H1 (cell line): ENCODE data around the gene SBF2. TPM values are rescaled to one million over a fixed set of nuclear protein-coding genes. Genes with fewer than 3 reads are reported as not detected.

Experiments used
- CBX8 ChIP-seq: fragments of 300-800, 300-1000 bp; sonication (generic); IDR thresholded peaks from 2 replicates; pipeline ENCODE4 v1.7.1; 2016; ENCODE audit warnings: low read depth, low read length, borderline replicate concordance
- CEBPB ChIP-seq: IDR thresholded peaks from 2 replicates; pipeline ENCODE4 v1.6.1; 2012; ENCODE audit warnings: low read depth, low read length
- CHD7 ChIP-seq: fragments of 300-600 bp; sonication (generic); IDR thresholded peaks from 2 replicates; pipeline ENCODE4 v1.7.1; 2012; ENCODE audit warnings: low read length, moderate library complexity, mild to moderate bottlenecking, inconsistent platforms; ENCODE audit not compliant: insufficient replicate concordance
- CREB1 ChIP-seq: IDR thresholded peaks from 2 replicates; pipeline ENCODE4 v1.6.1; 2012; ENCODE audit warnings: inconsistent platforms
- EGR1 ChIP-seq: IDR thresholded peaks from 2 replicates; pipeline ENCODE4 v1.6.1; 2011; ENCODE audit warnings: low read depth, low read length, borderline replicate concordance
- PHF8 ChIP-seq: fragments of 200-600 bp; sonication (generic); conservative IDR thresholded peaks from 2 replicates; pipeline ENCODE4 v1.7.1; 2012; ENCODE audit warnings: low read depth, mild to moderate bottlenecking, inconsistent platforms, low read length, moderate library complexity
- RFX5 ChIP-seq: IDR thresholded peaks from 2 replicates; pipeline ENCODE4 v1.6.1; 2011; ENCODE audit warnings: low read depth, low read length, improper control_type of control experiment, borderline replicate concordance
- polyA plus RNA-seq, 7 experiments: library from polyadenylated mRNA; depleted of rRNA in 3 of 7; stranded (reverse) in 5 of 7; unstranded in 2 of 7; fragments of >200 nt in 5 of 7; fragments of 200-250 nt in 2 of 7; gene quantifications; 1 replicate in 5 of 7; 2 replicates in 1 of 7; 4 replicates in 1 of 7; pipeline versions ENCODE4 v1.2.1 to v1.2.3, GENCODE V29; 2011 to 2013; ENCODE audit warnings: missing spikeins in 2 of 7, mixed read lengths in 2 of 7
- total RNA-seq: library from RNA; stranded (reverse); fragmentation: NEBNext Ultra II Directional; extraction: Animal tissue kit (Norgen Biotek cat#: 25700); gene quantifications from 2 replicates; pipeline ENCODE4 v1.2.1, GENCODE V29; 2021

SBF2 gene
- total and polyA plus RNA-seq, 2 of the 8 experiments (the other 6 are each of a cell fraction or from before 2014, with no cell fraction given), result 36.7 to 50.5 TPM

GRCh38 chr11:10287140-10287539 lies 6.9 kb downstream of the SBF2 start (continued):
- no peak for TF ChIP-seq CHD7
- TF ChIP-seq CBX8, result no peak
- TF ChIP-seq PHF8, result no peak
- no peak for TF ChIP-seq EGR1
- no peak for TF ChIP-seq CEBPB
- TF ChIP-seq RFX5, result no peak
- no peak for TF ChIP-seq CREB1
